HepG2 (cell line): ENCODE measurements around the gene MEIS3. TPM values are rescaled to one million over a fixed set of nuclear protein-coding genes. Genes with fewer than 3 reads are reported as not detected.

ENCODE experiments used
- ATAC-seq: fragments of 200-7000 bp; cut with Tn5 transposase; 3 replicates; pipeline ENCODE4 v1.9.1; 2020; ENCODE audit warnings: mild to moderate bottlenecking, moderate library complexity
- BruUV-seq: library from RNA; stranded (reverse); fragments of 400-500 nt; replicated peaks from 2 replicates; lab custom pipeline; 2021; lab: Mats Ljungman, UMichigan
- CTCF ChIA-PET: fragments of 300-600 bp; formaldehyde crosslinking; extraction: SDS; loops from one replicate; lab custom pipeline; 2021; ENCODE audit warnings: low total read pairs, inconsistent platforms, low intra/inter-chr PET ratio; lab: Yijun Ruan, JAX
- POLR2A ChIA-PET: fragments of 350-600 bp; sonication (Branson Sonifier 250); formaldehyde crosslinking; loops from one replicate; lab custom pipeline; 2020; ENCODE audit warnings: antibody characterized with exemption, inconsistent platforms; lab: Yijun Ruan, JAX
- DNase-seq: peaks from one replicate; pipeline ENCODE4 v3.0.0-alpha.2; 2015; ENCODE audit warnings: low spot score
- FAIRE-seq: peaks from 3 replicates; lab custom pipeline; 2011; peaks lifted over from hg19 to GRCh38; lab: Jason Lieb, UNC
- H2AFZ ChIP-seq: one replicate; pipeline ENCODE4 v1.6.1; 2011; ENCODE audit warnings: low read length, inconsistent platforms
- H3K27ac ChIP-seq: fragments of 300-600 bp; 3 replicates; pipeline ENCODE4 v1.8.0; 2011; ENCODE audit warnings: mixed run types, mild to moderate bottlenecking, mixed read lengths, low read length, inconsistent platforms; ENCODE audit not compliant: insufficient read depth; ENCODE audit errors: extremely low read length
- H3K27me3 ChIP-seq, 2 experiments: fragments of 200-600 bp in 1 of 2; 2 replicates in 1 of 2; 3 replicates in 1 of 2; pipeline versions ENCODE4 v1.6.0 to v1.8.0; 2011; ENCODE audit warnings: low read length in 2 of 2, mild to moderate bottlenecking in 2 of 2, moderate library complexity in 2 of 2, inconsistent platforms in 1 of 2; ENCODE audit not compliant: insufficient read depth in 2 of 2, control insufficient read depth in 1 of 2
- H3K36me3 ChIP-seq, 2 experiments: fragments of 200-600 bp in 1 of 2; replicated peaks in 1 of 2; 2 replicates in 1 of 2; 3 replicates in 1 of 2; pipeline versions ENCODE4 v1.5.1 to v1.8.0; 2011; ENCODE audit warnings: low read length in 2 of 2, inconsistent platforms in 1 of 2; ENCODE audit not compliant: insufficient read depth in 2 of 2, control insufficient read depth in 1 of 2
- H3K4me1 ChIP-seq: 2 replicates; pipeline ENCODE4 v1.5.1; 2012; ENCODE audit warnings: low read length, inconsistent platforms; ENCODE audit not compliant: insufficient read depth
- H3K4me2 ChIP-seq: 2 replicates; pipeline ENCODE4 v1.6.0; 2011; ENCODE audit warnings: low read depth, low read length, inconsistent platforms
- H3K4me3 ChIP-seq, 3 experiments: fragments of 200-600 bp in 1 of 3; sonication (generic), shearing (Covaris generic) in 1 of 3; replicated peaks in 1 of 3; 2 replicates each; pipeline ENCODE4 v1.5.1; 2011 to 2016; ENCODE audit warnings: low read length in 3 of 3, inconsistent platforms in 2 of 3, low read depth in 2 of 3, mild to moderate bottlenecking in 2 of 3, control low read depth in 1 of 3, mixed read lengths in 1 of 3; ENCODE audit not compliant: insufficient read depth in 1 of 3
- H3K79me2 ChIP-seq: one replicate; pipeline ENCODE4 v1.6.1; 2011; ENCODE audit warnings: low read length, inconsistent platforms; ENCODE audit not compliant: insufficient read depth
- H3K9ac ChIP-seq: 2 replicates; pipeline ENCODE4 v1.6.0; 2011; ENCODE audit warnings: mild to moderate bottlenecking, low read depth, low read length, inconsistent platforms; ENCODE audit not compliant: insufficient read depth
- H3K9me3 ChIP-seq: 2 replicates; pipeline ENCODE4 v1.5.1; 2012; ENCODE audit warnings: mild to moderate bottlenecking, low read length
- H4K20me1 ChIP-seq: 2 replicates; pipeline ENCODE4 v1.6.0; 2011; ENCODE audit warnings: inconsistent platforms, mild to moderate bottlenecking, low read length, moderate library complexity; ENCODE audit not compliant: insufficient read depth
- EP300 ChIP-seq, 3 experiments: sonication (generic) in 1 of 3; formaldehyde crosslinking in 1 of 3; IDR thresholded peaks; 2 replicates each; pipeline versions ENCODE4 v1.5.1 to v1.6.1; 2011 to 2020; ENCODE audit warnings: low read depth in 2 of 3, low read length in 2 of 3, borderline replicate concordance in 1 of 3, improper control_type of control experiment in 1 of 3, mild to moderate bottlenecking in 1 of 3, missing genetic modification reagents in 1 of 3, moderate library complexity in 1 of 3
- GABPB1 ChIP-seq: IDR thresholded peaks from 2 replicates; pipeline ENCODE4 v1.6.1; 2016; ENCODE audit warnings: mild to moderate bottlenecking, missing genetic modification reagents, moderate library complexity, missing compliant biosample characterization
- HNRNPL ChIP-seq: fragments of 200-400 bp; formaldehyde crosslinking; IDR thresholded peaks from 2 replicates; pipeline ENCODE4 v1.6.1; 2017; ENCODE audit warnings: mild to moderate bottlenecking, low read depth, low read length
- TBX3 ChIP-seq: fragments of 450-650 bp; IDR thresholded peaks from 2 replicates; pipeline ENCODE4 v1.6.1; 2017; ENCODE audit warnings: antibody characterized with exemption, mild to moderate bottlenecking, inconsistent platforms, borderline replicate concordance
- ZNF3 ChIP-seq: IDR thresholded peaks from 2 replicates; pipeline ENCODE4 v1.7.0; 2017; ENCODE audit warnings: inconsistent platforms
- ZNF382 ChIP-seq: sonication (generic); formaldehyde crosslinking; IDR thresholded peaks from 2 replicates; pipeline ENCODE4 v1.5.0; 2020; ENCODE audit warnings: missing genetic modification reagents, mild to moderate bottlenecking, borderline replicate concordance
- ZNF607 ChIP-seq: sonication (generic); formaldehyde crosslinking; IDR thresholded peaks from 2 replicates; pipeline ENCODE4 v1.5.1; 2020; ENCODE audit warnings: missing genetic modification reagents, mild to moderate bottlenecking, borderline replicate concordance
- WGBS: methylation state at CpG from one replicate; pipeline ENCODE4 v1.1.6; 2017; ENCODE audit warnings: low lambda C conversion rate; 5-methylcytosine and 5-hydroxymethylcytosine counted together
- in situ Hi-C: cut with HindIII; loops from 2 replicates; pipeline ENCODE4 v1.10.0; 2017; ENCODE audit warnings: low pct_unique_long_range_greater_than_20kb; ENCODE audit not compliant: extremely low pct_ligation_motif_present
- intact Hi-C: fragments of 100-400 bp; cut with micrococcal nuclease; formaldehyde crosslinking; loops from one replicate; pipeline ENCODE4 v1.10.0; 2022; ENCODE audit not compliant: unreplicated experiment
- polyA plus RNA-seq, 8 experiments: library from polyadenylated mRNA; depleted of rRNA in 3 of 8; stranded (reverse) in 7 of 8; unstranded in 1 of 8; fragments of >200 nt; fragmentation: Illumina TruSeq in 4 of 8; extraction: Trizol in 4 of 8; gene quantifications; 2 replicates each; pipeline versions ENCODE4 v1.2.1 to v1.2.3, GENCODE V29; 2011 to 2016; ENCODE audit warnings: low read depth in 4 of 8, missing spikeins in 1 of 8, mixed read lengths in 1 of 8; ENCODE audit not compliant: insufficient read depth in 1 of 8
- total RNA-seq, 5 experiments: library from RNA; depleted of rRNA; stranded (reverse); fragments of >200 nt; fragmentation: Illumina TruSeq; extraction: Trizol; gene quantifications; 2 replicates each; pipeline ENCODE4 v1.2.3, GENCODE V29; 2016; ENCODE audit warnings: low read depth in 1 of 5
- TF ChIP-seq, protein P1 (sequence below): sonication (generic); formaldehyde crosslinking; IDR thresholded peaks from 2 replicates; pipeline ENCODE4 v1.4.0; 2020; ENCODE audit warnings: mild to moderate bottlenecking, missing genetic modification reagents
- TF ChIP-seq, protein P2 (sequence below), 2 experiments: sonication (generic) in 1 of 2; formaldehyde crosslinking in 1 of 2; IDR thresholded peaks; 2 replicates each; pipeline versions ENCODE4 v1.6.1 to v1.9.0; 2014 to 2022; ENCODE audit warnings: antibody characterized with exemption in 1 of 2, borderline replicate concordance in 1 of 2, inconsistent platforms in 1 of 2, low read depth in 1 of 2, missing genetic modification reagents in 1 of 2
- TF ChIP-seq, protein P3 (sequence below): sonication (generic); formaldehyde crosslinking; IDR thresholded peaks from 2 replicates; pipeline ENCODE4 v1.4.0; 2020; ENCODE audit warnings: missing genetic modification reagents; ENCODE audit errors: not compliant biosample characterization

Gene MEIS3
- total and polyA plus RNA-seq, 2 of the 13 experiments (the other 11 are each of a cell fraction or from before 2014, with no cell fraction given): 0.09 to 0.70 TPM

DNA sequence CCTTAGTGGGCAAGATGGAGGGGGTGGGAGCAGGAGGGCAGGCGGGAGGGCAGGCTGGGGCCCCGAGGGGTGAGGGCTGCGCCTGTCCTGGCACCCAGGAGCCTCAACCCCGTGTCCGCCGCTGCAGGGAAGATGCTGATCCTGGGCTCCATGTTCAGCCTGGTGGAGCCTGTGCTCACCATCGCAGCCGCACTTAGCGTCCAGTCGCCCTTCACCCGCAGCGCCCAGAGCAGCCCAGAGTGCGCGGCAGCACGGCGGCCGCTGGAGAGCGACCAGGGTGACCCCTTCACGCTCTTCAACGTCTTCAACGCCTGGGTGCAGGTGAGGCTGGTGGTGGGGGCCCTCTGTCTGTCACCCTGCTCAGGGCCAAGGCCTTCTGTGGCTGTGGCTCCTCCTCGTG, 46.7 kb downstream of the MEIS3 start:
- WGBS: 93% methylated on average over 9 of the region's 22 CpGs
- Histone ChIP-seq H3K36me3 (peaks cover 44 to 68% of the 10 kb centered on the region in 2 experiments; a peak in 4 of 5 replicates), H3K27me3 (no peaks in the 10 kb centered on the region), H3K9me3 (no peaks in the 10 kb centered on the region), H3K27ac (no peak overlapping the region), H3K9ac (no peak overlapping the region), H2AFZ (no peak overlapping the region), H4K20me1 (0 out of 2 replicates have a peak, but pooled peaks cover 2% of the 10 kb centered on the region), H3K4me3 (no peak overlapping the region), H3K4me2 (no peak overlapping the region), H3K4me1 (no peaks in the 10 kb centered on the region), H3K79me2 (no peaks in the 10 kb centered on the region)
- DNase-seq: no peak
- FAIRE-seq: no peak
- ChIA-PET CTCF (no interaction called here), POLR2A (no interaction called here)
- intact Hi-C loops (no loop called here), in situ Hi-C loops (no loop called here)
- BruUV-seq: no TSS peak
- no peak for ATAC-seq
- TF ChIP-seq ZNF607 (CRISPR knock-in tag): no peak
- TF ChIP-seq, protein P1, sequence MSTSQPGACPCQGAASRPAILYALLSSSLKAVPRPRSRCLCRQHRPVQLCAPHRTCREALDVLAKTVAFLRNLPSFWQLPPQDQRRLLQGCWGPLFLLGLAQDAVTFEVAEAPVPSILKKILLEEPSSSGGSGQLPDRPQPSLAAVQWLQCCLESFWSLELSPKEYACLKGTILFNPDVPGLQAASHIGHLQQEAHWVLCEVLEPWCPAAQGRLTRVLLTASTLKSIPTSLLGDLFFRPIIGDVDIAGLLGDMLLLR (CRISPR knock-in tag): no peak
- no peak for TF ChIP-seq TBX3
- TF ChIP-seq, all 625 proteins: peak for 0

DNA sequence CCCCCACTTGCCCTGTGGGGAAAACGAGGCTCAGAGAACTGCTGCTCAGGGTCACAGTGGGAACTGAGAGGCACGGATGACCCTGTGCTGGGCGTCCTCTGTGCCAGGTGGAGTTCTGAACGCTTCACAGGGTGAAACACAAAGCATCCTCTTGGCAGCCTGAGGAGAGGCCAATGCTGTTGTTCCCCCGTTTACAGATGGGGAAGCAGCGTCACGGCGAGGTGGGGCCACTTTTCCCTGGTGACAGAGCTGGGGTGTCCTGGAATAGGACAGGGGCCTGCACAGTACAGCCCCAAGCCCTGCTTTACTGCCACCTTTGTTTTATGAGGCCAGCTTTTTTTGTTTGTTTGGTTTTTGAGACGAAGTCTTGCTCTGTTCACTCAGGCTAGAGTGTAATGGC, 48.1 kb downstream of the MEIS3 start:
- CTCF ChIA-PET: no interaction called here
- WGBS: 99% methylated on average over 9 of the region's 9 CpGs
- POLR2A ChIA-PET: no interaction called here
- Histone ChIP-seq H3K4me2 (no peak overlapping the region), H3K4me3 (no peak overlapping the region), H2AFZ (no peak overlapping the region), H3K4me1 (no peaks in the 10 kb centered on the region), H3K27me3 (no peaks in the 10 kb centered on the region), H3K9me3 (no peaks in the 10 kb centered on the region), H3K27ac (no peak overlapping the region), H3K9ac (no peak overlapping the region), H4K20me1 (no peaks in the 10 kb centered on the region), H3K36me3 (peaks cover 34 to 63% of the 10 kb centered on the region in 2 experiments; a peak in 4 of 5 replicates), H3K79me2 (no peaks in the 10 kb centered on the region)
- ATAC-seq (no peak), FAIRE-seq (no peak), DNase-seq (no peak)
- no TSS peak for BruUV-seq
- intact Hi-C loops: no loop called here
- in situ Hi-C loops: no loop called here
- TF ChIP-seq ZNF382 (CRISPR knock-in tag) (no peak), ZNF3 (CRISPR knock-in tag) (no peak), EP300 (IDR thresholded peaks at IDR 0.05; ENCODE audit: low read depth in 2 of 2, low read length in 2 of 2) (no peak), EP300 (CRISPR knock-in tag; IDR thresholded peaks at IDR 0.05; ENCODE audit: borderline replicate concordance) (no peak), GABPB1 (CRISPR knock-in tag) (no peak), HNRNPL (no peak)
- TF ChIP-seq, protein P2, sequence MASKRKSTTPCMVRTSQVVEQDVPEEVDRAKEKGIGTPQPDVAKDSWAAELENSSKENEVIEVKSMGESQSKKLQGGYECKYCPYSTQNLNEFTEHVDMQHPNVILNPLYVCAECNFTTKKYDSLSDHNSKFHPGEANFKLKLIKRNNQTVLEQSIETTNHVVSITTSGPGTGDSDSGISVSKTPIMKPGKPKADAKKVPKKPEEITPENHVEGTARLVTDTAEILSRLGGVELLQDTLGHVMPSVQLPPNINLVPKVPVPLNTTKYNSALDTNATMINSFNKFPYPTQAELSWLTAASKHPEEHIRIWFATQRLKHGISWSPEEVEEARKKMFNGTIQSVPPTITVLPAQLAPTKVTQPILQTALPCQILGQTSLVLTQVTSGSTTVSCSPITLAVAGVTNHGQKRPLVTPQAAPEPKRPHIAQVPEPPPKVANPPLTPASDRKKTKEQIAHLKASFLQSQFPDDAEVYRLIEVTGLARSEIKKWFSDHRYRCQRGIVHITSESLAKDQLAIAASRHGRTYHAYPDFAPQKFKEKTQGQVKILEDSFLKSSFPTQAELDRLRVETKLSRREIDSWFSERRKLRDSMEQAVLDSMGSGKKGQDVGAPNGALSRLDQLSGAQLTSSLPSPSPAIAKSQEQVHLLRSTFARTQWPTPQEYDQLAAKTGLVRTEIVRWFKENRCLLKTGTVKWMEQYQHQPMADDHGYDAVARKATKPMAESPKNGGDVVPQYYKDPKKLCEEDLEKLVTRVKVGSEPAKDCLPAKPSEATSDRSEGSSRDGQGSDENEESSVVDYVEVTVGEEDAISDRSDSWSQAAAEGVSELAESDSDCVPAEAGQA (IDR thresholded peaks at IDR 0.05; ENCODE audit: low read depth): no peak
- TF ChIP-seq, protein P2 (CRISPR knock-in tag; IDR thresholded peaks at IDR 0.05; ENCODE audit: borderline replicate concordance): no peak
- TF ChIP-seq, protein P3, sequence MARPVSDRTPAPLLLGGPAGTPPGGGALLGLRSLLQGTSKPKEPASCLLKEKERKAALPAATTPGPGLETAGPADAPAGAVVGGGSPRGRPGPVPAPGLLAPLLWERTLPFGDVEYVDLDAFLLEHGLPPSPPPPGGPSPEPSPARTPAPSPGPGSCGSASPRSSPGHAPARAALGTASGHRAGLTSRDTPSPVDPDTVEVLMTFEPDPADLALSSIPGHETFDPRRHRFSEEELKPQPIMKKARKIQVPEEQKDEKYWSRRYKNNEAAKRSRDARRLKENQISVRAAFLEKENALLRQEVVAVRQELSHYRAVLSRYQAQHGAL (CRISPR knock-in tag): no peak
